ENCODE results near the gene TSBP1.
A peak's percentile ranks its signal among the peaks of the same experiment; 100 is the strongest.
"Not testable (repeated sequence)": the region's sequence is repeated elsewhere in the genome, so short reads cannot be mapped to it uniquely, and the experiment has no call there.

TSBP1 gene

DNA sequence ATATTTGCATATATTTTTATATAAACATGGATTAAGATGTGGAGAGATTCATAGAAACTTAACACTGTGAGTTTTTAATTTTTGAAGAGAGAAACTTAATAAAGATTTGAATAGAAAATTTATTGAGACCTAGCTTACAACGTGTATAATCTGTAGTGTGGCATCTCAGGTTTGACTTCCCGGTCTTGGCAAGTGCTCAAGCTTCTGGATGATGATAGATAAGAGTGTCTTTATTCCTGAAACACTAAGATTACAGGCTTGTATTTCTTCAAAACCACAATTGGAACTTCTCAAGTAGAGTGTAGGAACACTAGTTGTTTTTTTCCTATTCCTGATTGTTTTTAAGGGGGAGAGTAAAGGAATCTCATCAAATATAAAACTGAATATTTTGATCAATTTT lies 83.3 kb downstream of the TSBP1 start:
- DNase-seq (ENCODE audit: low read depth): no peak

DNA sequence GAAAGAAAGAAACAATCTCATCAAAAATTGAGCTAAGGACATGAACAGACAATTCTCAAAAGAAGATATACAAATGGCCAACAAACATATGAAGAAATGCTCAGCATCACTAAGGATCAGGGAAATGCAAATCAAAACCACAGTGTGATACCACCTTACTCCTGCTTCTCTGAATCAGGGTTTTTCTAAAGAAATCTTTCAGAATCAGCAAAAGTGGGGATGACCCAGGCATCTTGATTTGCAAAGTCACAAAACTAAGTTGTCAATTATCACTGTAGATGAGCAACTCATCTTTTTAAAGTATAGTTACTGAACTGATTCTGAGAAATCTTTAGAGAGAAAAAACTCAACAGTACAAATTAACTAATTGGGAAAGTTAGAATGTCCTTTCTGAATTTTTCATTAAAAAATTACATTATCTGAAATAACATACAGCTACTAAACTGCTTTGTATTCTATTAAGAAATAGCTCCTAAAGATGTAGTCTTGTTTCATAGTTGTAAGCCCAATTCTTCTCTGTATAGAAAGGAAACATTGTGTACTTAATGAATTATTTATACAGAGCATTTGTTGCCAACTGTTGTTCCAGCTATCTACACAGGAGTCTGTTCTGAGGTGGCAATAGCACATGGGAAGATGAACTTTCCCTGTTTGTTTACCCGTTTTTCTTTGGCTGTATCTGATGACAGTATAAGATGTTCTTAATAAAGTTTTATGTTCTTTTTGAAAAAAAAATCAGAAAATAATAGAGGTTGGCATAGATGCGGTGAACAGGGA lies 97.7 kb downstream of the TSBP1 start:
- not testable (repeated sequence) for DNase-seq (ENCODE audit: low read depth)

DNA sequence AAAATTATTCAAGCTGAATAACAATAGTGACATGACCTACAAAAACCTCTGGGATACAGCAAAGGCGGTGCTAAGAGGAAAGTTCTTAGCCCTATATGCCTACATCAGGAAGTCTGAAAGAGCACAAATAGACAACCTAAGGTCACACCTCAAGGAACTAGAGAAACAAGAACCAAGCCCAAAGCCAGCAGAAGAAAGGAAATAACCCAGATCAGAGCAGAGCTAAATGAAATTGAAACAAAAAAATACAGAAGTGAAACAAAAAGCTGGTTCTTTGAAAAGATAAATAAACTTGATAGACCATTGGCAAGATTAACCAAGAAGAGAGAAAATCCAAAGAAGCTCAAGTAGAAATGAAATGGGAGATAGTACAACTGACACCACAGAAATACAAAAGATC lies 100.3 kb downstream of the TSBP1 start:
- no peak for DNase-seq (ENCODE audit: low read depth)

DNA sequence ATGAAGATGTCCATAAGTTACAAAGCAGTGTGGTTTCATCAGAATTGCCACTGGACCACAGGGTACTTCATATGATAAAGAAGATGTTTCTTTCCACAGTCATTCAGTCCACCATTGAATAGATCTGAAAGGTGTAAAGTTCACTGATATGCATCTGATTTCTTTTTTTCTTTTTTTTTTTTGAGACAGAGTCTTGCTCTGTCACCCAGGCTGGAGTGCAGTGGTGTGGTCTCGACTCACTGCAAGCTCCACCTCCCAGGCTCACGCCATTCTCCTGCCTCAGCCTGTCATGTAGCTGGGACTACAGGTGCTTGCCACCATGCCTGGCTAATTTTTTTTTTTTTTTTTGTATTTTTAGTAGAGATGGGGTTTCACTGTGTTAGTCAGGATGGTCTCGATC lies 103.2 kb downstream of the TSBP1 start:
- not testable (repeated sequence) for DNase-seq (ENCODE audit: low read depth)

DNA sequence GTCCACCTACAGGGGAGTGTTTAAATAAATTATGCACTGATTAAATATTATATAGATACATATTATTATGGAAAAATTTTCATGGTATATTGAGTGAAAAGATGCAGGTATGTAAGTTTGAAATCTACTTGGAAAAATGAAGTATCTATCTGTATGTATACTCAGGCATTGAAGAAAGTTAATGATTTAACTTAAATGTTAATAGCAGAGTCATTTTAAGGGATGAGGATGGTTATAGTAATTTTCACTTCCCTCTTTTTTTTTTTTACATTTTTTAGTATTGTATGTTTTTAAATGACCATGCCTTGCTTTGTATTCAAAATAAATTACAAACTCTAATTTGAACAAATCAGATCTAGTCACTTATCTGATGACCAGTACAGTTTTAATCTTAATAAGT lies 104.7 kb downstream of the TSBP1 start:
- DNase-seq (ENCODE audit: low read depth): no peak

DNA sequence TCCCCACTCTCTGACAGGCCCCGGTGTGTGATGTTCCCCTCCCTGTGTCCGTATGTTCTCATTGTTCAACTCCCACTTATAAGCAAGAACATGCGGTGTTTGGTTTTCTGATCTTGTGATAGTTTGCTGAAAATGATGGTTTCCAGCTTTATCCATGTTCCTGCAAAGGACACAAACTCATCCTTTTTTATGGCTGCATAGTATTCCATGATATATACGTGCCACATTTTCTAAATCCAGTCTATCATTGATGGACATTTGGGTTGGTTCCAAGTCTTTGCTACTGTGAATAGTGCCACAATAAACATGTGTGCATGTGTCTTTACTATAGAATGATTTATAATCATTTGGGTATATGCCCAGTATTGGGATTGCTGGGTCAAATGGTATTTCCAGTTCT lies 114.4 kb downstream of the TSBP1 start:
- DNase-seq (ENCODE audit: low read depth): not testable (repeated sequence)

DNA sequence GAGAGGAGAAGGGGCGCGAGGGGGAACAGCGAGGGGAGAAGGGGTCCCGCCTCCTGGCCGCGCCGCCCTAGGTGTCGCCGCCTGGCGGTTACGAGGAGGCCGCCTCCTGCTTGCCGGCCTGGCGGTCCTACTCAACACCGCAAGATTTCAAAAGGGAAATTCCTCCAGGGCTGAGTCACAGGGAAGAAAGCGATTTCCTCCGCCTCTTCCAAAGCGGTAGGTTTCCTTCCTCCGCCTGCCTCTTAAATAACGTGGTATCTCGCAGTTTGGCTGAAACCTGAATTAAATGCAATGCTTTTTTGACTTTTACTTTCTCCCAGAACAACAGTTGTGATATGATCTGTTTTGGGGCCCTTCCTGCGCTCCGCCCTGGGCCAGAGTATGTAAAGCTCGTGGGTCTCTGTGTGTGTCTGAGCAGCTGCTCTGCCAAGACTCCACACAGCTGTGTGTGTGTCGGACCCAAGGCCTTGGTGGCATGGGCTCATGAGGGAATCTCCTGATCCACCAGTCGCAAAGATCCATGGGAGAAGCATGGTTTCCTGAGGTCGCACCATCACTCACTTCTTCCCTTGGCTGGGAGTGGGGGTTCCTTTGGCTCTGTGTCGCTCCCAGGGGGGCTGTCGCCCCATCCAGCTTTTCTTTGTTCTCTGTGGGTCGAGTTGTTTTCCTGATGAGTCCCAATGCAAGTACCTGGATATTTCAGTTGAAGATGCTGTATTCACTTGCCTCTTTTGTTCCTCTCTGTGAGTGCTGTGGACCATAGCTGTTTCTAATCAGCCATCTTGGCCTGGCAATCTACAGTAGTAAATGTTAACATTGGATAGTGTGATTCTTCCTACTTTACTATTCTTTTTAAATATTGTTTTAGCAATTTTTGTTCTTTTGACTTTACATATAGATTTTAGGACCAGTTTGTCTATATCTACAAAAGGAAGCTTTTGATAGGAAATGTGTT lies 116.2 kb downstream of the TSBP1 start:
- DNase-seq (ENCODE audit: low read depth): peak; percentile 15

DNA sequence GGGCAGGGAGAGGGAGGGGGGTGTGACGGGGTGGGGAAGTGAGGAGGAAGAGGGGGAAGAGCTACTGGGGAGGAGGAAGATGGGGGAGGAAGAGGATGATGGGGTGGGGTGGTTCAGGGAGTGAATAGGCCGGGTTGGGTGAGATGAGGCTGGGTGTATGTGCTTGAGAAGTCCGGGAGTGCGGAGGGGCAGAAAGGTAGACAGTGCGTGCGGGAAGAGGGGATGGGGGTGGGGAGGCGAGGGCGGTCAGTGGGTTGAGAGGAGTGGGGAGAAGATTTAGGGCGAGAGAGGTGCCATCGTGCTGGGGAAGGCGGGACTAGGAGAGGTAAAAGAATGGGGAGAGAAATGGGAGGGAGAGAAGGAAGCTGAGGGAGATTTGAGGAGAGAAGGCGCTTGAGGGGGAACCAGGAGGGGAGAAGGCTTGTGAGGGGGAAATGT lies 116.9 kb downstream of the TSBP1 start:
- no peak for DNase-seq (ENCODE audit: low read depth)

DNA sequence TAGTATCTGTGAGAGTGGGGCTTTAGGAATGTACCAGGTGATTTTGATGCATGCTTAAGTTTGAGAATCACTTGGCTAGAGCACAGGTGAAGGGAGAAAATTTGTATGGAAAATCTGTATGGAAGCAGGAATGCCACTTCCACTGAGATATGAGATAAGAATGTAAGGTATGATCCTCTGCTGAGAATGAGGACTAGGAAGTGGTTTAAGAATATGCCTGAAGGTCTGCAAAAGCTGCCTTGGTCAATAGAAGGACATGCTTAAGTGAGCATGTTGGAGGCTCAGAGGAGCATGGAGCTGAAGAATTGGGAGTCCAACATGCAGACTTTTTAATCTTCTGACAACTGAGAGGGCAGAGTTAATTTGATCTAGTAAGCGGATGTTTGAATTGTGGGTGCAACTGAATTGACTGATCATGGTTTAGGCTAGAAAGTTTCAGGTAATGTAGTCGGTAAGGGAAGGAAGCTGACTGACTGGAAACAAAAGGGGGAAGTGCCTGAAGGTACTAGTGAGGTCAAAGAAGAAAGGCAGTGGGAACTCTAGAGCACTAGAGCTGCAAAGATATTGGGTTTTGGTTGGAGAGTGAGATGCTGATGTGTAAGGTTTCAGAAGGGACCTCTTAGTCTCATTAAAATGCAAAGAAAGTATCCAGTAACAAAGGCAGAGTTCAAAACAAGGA lies 119.2 kb downstream of the TSBP1 start:
- DNase-seq (ENCODE audit: low read depth): no peak

DNA sequence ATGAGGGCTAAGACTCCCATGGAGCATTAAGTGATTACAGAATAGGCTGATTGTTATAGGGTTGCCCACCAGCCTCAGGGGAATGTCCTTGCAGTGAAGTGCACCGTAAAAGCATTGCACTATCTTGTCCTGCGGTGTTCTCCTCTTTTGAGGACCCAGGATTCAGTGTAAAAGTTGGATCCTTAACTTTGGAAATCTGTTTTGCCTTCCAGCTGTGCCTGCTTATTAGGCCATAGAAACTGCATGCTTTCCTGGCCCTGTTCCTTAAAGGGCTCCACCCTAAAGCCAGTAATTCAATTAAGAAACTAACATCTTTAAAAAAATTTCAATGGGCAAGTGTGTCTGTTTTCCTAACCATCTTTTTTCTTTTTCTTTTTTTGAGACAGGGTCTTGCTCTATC lies 122.4 kb downstream of the TSBP1 start:
- DNase-seq (ENCODE audit: low read depth): no peak

DNA sequence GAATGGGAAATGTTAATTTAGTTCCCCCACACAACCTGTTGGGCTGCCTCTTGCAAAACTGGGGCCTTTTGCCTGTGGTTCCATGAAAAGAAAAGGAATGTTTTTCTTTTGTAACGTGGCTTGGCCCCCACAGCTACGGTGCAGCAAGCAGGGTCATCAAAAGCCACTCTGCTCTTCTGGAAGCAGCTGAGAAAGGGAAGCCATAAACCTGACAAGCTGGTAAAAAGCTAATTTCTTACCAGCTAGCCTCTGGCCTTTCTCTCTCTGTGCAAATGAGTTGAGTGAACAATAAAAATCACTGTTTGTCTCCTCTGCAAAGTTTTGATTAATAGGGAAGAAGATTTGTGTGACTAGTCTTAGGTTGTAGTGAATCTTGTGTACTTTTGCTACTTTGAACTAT lies 124.3 kb downstream of the TSBP1 start:
- no peak for DNase-seq (ENCODE audit: low read depth)

DNA sequence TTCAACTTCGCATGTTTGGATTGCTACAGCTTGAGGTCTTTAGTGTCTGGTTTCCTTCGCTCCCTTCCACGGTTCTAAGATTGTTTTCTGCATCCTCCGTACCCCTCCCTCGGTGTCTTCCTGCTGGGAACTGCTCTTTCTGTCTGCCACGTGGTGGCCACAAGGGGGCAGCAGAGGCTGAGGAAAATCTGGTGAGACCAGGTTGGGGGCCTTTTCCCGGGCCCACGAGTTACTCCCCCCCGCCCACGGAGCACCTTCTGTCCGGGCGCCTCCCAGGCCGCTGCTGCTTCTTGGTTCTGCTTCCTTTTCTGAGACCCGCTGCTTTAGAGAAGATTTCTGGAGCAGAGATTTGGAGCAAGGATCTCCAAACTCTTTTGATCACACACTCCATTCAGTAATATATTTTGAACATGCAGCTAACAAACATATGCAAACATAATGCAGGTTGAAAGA lies 126.7 kb downstream of the TSBP1 start:
- peak; percentile 56 for DNase-seq (ENCODE audit: low read depth)

DNA sequence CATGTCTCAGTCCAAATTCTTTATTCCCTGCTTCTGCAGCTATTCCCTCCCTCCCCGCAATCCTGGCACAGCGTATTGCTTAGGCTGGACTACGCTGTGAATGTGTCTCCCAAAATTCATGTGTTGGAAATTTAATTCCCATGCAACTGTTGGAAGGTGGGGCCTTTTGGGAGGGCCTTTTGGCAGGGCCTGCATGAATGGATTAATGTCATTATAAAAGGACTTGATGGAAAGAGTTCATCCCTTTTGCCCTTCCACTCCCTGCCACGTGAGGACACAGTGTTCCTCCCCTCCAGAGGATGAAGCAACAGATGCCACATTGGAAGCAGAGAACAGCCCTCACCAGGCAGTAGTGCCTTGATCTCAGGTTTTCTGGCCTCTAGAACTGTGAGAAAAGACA lies 127.4 kb downstream of the TSBP1 start:
- DNase-seq (ENCODE audit: low read depth): no peak
